Tongue (tissue), 2 donors: ENCODE results near the gene SLC31A2. TPM values are rescaled to one million over a fixed set of nuclear protein-coding genes. Genes with fewer than 3 reads are reported as not detected.
"Not testable (repeated sequence)": the region's sequence is repeated elsewhere in the genome, so short reads cannot be mapped to it uniquely, and the experiment has no call there.

Experiments used
- DNase-seq: peaks from one replicate; pipeline ENCODE4 v3.0.0-alpha.2; 2015
- total RNA-seq: library from RNA; depleted of rRNA; stranded (reverse); fragments of >200 nt; gene quantifications from one replicate; pipeline ENCODE4 v1.2.3, GENCODE V29; 2014

Gene SLC31A2
- 6.7 TPM for total RNA-seq

DNA sequence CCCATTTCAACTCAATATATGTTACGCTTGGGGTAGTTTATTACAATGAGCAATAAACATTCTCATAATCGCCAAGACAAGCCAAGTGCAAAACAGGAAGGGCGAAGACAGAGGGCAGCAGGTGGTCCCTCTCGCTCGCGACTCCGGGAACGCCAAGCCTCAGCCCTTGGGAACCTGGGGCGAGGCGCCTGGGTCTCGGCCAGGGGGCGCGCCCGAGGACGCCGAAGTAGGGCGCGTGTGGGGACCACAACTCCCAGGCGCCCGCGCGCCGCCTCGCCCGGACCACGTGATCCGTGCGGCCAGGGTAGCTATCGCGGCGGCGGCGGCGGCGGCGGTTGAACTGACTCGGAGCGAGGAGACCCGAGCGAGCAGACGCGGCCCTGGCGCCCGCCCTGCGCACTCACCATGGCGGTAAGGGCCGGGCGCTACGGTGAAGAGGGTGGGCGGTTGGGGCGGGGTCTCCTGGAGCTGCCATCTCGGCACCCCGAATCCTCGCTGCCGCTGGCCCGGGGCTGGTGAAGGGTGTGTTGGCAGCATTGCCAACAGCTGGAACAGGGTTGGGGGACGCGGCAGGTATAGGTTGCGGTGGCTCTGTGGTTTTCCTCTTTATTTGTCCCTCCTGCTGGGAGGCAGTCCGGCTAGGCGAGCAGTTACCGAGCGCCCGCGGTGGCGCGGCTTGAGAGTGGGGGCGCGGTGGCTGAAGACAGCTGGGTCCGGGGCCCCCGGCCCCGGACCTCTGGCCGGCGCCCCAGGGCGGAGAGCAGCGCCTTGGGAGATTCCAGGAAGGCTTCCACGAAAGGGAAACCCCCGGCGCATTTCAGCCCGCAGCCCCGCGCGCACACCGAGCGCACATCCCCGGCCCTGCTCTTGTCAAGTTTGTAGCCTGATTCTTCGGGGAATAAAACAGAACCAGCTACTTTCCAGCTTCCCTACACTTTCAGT is at the start of gene SLC31A2:
SLC31A2 (plus strand) TSS at position 338 of the 942 bp plus-strand sequence; CDS start at position 406, 68 bp downstream.
- peak; percentile 94 for DNase-seq

GRCh38 chr9:113105345-113105744 is 45.5 kb upstream of the SLC31A2 start:
- DNase-seq, result not testable (repeated sequence)

- DNase-seq, result not testable (repeated sequence)
These were observed 39.5 kb upstream of the SLC31A2 start for GRCh38 chr9:113111065-113111951.

DNA sequence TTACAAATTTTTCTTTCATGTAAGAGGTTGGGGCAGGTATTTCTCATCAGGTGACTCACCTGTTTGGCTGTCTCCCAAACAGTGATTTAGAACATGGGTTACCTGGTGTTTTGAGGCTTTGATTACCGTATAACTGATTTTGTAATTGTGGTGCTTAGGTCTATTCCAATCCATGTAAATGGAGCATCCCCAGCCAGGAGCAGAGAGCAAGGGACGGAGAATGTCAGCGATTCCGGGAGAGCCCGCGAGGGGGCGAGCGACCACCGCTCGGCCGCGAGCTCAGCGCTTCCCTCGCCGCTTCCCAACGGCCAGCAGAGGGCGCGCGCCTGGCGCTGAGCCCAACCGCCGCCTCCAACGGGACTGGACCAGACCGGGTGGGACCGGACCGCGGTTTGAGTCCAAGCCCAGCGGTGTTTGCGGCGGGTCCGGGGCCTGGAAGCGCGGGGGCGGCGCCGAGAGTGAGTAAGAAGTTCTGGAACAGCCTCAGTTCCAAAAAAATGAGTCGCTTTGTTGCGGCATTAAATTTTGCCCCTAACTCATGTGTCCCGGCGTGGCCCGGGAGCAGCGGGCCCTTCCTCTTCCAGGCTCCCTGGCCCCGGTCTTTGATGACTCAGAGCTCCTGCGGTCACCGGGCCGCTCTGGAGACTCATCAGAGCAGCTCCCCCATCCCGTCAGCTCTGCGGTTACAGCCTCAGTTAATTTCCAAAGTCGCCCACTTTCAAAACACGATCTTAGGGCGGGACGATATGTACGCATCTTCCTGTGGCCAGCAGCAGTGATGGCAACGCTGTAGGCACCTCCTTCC is 37.9 kb upstream of the SLC31A2 start:
- peak; percentile 2 for DNase-seq

DNA sequence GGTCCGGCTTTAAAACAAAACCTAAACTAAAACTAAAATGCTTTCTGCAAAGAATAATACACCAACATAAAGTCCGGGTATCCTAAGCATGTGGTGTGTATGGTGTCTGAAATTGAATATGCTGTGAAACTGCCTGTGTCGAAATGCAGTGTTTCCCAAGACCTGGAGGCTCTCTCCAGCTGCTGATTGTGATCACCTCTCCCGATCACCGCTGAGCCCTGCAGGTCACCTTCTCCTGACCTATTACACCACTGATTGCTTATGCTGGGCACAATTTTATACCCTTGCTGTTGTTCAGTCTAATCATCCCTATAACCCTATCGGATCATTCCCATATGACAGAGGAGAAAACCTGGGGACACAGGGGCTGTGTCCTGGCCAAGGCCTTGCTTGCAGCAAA is 32.0 kb upstream of the SLC31A2 start:
- DNase-seq, result not testable (repeated sequence)

DNA sequence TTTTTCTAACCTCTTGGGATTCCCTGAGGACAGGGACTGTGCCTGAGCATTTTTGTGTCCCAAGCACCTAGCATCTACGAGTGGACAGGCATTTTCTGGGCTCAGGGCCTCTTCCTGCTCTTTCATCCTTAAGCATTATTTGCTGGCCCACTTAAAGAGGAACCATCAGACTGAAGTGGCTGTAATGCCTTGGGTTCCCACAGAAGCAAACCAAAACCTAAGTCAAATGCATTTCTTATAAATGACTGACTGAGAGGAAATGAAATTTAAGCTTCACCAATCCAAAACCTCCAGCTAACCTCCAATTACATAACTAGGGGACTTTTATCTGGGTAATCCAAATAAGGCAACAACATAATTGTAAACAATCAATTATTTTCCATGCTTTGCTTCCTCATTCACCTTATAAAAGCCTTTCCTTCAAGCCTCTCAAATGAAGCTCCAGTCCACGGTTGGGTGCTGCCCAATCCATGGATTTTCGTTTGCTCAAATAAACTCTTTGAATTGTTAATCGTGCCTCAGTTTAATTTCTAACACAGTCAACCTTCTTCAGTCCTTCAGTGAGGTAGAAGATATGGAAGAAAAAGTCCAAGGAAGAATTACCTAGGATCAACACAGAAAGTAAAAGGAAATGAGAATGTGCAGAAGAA is 25.3 kb upstream of the SLC31A2 start:
- no peak for DNase-seq

- DNase-seq, result no peak
These were observed 21.3 kb upstream of the SLC31A2 start for GRCh38 chr9:113129466-113129865.

DNA sequence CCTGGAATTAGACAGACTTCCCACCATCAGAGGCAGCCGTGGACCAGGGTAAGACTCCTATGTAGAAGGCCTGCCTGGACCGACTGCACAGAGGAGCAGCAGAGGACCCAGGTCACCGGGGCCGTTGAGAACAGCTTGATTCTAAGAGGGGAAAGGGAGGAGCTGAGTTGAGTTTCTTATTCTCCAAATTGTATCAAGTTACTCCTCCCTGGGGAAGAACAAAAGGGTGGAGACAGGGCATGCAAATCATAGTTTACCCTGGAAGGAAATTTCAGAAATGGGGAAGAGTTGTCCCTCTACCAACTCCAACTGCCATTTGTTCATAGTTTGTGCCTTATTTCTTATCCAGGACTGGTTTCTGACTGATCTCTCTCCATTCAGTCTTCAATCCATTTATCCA is 20.9 kb upstream of the SLC31A2 start:
- no peak for DNase-seq

DNA sequence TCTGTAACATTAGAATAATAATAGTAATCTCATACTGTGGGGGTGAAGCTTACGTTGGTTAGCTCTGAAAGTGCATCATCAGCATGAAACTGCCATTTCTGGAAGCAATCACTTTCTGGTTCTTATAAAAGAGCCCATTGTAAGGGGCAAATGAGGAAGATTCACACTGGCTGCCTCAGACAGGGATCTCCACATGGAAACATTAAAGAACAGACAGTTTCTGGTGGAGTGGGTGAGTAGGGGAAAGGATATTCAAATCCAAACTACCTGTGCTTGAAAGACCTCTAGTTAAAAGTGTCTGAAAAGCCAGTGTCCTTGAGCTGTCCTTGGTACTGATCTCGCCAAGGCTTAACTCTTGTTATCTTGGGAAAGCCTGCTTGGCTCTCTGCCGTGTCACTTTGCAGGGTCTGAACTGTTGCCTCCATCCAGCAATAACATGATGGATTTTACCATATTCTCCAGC is 19.1 kb upstream of the SLC31A2 start:
- peak; percentile 48 for DNase-seq

DNA sequence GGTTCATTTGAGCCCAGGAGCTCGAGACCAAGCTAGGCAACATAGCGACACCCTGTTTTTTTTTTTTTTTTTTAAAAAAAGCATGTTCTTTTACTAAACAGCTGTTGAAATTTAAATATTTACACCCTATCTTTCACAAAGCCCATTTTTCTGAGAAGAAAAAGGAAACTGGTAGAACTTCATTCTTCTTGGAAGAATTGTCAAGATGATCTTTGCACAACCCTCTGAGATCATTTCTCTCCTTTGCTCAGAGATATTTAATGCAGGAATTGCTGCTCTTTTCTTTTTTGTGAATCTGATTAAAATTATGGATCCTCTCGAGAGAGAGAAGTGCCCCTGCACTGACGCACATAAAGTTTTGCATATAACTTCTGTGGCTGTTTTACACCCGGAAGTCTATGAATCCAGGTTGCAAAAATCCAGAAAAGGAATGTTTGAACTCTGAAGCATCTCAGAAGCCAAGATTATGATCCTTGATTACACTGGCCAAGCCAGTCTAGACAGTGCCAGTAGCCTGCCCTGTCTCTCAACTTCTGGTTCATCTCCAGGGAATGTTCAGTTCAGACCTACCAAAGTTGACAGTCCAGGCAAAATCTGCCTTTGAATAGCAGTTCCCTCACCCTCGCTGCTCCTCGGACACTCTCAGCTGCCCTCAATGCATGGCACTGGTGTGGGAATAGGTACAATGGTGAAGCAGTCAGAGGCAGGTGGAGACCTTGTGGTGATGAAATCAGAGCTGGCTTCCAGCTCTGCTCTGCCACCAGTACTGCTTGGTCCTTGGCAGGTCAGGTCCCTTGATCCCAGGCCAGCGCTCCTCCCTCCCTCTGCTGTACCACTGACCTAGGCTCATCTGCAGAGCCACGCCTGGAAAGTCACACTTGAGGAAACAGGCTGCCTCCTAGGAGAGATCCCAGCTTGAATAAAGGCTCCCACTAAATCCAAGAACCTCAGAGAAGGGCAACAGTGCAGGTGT is 13.3 kb upstream of the SLC31A2 start:
- no peak for DNase-seq

GRCh38 chr9:113138760-113139159 is 12.0 kb upstream of the SLC31A2 start:
- no peak for DNase-seq

- DNase-seq, result no peak
These were observed 11.5 kb upstream of the SLC31A2 start for GRCh38 chr9:113139225-113139829.

DNA sequence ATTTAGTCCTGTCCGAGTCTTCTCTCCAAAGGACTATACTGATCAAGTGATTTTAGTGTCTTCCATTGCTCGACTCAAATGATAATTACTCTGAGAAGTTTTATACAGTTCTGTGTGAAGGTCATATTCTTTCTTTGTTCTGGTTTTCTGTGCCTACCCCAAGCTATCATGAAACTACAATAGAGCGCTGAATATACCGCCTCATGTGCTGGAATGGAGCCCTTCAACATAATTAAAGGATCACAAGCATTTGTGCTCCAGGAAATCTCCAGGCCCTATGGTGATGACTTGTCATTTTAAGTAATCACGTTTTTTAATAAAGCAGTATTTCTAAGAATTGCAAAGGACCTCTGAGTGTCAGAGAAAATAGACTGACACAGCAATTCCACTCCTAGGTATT is 10.9 kb upstream of the SLC31A2 start:
- DNase-seq, result no peak

DNA sequence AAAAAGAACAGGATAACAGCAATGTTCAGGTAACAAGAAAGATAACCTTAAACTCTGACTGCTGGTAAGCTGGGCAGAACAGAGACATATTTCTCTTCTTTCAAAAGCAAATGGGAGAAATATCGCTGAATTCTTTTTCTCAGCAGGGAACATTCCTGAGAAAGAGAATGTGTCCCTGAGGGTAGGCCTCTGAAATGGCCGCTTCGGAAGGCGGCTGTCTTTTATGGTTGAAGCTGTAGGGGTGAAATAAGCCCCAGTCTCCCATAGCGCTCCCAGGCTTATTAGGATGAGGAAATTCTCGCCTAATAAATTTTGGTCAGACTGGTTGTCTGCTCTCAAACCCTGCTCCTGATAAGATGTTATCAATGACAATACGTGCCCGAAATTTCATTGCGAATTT is 9.9 kb upstream of the SLC31A2 start:
- not testable (repeated sequence) for DNase-seq

DNA sequence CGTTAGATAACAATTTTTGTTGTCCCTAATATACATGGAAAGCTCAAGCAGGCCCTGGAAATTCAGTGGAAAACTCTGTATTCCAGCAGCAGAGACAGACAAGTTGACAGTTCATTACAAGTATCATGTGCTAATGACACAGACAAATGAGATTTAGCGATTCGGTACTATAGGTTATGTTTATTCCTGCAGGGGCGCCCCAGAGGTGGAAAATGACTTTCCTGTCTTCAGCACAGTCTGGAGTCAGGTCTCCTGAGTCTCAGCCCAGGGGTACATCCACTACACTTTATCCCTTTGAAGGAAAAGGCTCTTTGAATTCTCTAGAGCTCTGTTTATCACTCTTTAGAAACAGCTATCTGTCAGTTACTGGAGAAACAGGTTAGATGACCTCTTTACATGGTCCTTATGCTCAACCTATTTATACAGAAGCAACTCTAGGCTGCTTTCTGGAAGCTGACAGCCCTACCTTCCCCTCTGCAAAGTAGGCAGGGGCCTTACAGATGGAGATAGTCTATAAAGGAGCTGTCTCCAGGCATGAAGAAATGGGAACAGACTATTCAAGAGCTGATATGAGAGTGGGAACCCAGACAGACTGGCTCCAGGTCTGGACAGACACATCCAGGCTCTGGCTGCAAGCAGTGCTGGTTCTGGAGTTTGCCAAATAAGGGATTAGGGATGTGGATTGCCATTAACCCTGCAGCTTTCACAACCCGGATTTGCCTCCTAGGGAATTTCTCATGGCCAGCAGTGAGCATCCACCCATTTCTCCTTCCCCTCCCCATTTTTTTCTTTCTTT is 7.2 kb upstream of the SLC31A2 start:
- DNase-seq, result no peak

GRCh38 chr9:113148372-113148705 is 2.5 kb upstream of the SLC31A2 start:
- no peak for DNase-seq

- DNase-seq, result no peak
These were observed 1.9 kb upstream of the SLC31A2 start for GRCh38 chr9:113148781-113149510.

DNA sequence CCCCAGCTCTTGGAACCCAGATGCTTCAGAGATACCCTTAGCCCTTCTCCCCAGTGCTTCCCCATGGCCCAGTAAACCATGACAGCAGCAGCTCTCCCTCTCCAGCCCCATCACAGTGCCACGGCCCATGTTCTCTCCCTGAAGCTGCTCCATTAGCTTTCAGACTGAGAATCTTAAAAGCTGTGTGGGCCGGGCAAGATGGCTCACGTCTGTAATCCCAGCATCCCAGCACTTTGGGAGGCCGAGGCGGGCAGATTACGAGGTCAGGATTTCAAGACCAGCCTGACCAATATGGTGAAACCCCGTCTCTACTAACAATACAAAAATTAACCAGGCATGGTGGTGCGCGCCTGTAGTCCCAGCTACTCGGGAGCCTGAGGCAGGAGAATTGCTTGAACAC is 1.2 kb upstream of the SLC31A2 start:
- not testable (repeated sequence) for DNase-seq
